Endodermal cell (in vitro differentiated cells): ENCODE data around the gene CRYL1. TPM values are rescaled to one million over a fixed set of nuclear protein-coding genes. Genes with fewer than 3 reads are reported as not detected.

ENCODE experiments used
- DNase-seq: peaks from one replicate; pipeline ENCODE4 v3.0.0-alpha.2; 2017
- H3K27ac ChIP-seq: 2 replicates; pipeline ENCODE4 v1.5.1; 2013; ENCODE audit warnings: mild to moderate bottlenecking, low read depth, low read length, moderate library complexity
- H3K27me3 ChIP-seq: 2 replicates; pipeline ENCODE4 v1.6.1; 2013; ENCODE audit warnings: mild to moderate bottlenecking, low read length, moderate library complexity; ENCODE audit not compliant: insufficient read depth, control insufficient read depth, poor library complexity, severe bottlenecking
- H3K36me3 ChIP-seq: 2 replicates; pipeline ENCODE4 v1.7.0; 2013; ENCODE audit warnings: mild to moderate bottlenecking, low read length, moderate library complexity; ENCODE audit not compliant: control insufficient read depth, insufficient read depth
- H3K4me1 ChIP-seq: one replicate; pipeline ENCODE4 v1.7.0; 2013; ENCODE audit warnings: low read length; ENCODE audit not compliant: control insufficient read depth, insufficient read depth
- H3K4me3 ChIP-seq: 2 replicates; pipeline ENCODE4 v1.5.1; 2013; ENCODE audit warnings: mild to moderate bottlenecking, low read length, moderate library complexity
- H3K9ac ChIP-seq: 2 replicates; pipeline ENCODE4 v1.6.1; 2013; ENCODE audit warnings: mild to moderate bottlenecking, low read length, moderate library complexity; ENCODE audit not compliant: poor library complexity, severe bottlenecking; ENCODE audit errors: extremely low read depth
- H3K9me3 ChIP-seq: 2 replicates; pipeline ENCODE4 v1.6.1; 2013; ENCODE audit warnings: mild to moderate bottlenecking, low read length, moderate library complexity; ENCODE audit not compliant: control insufficient read depth
- H3K27ac Mint-ChIP-seq: 2 replicates; pipeline ENCODE4 v1.8.0; 2020; ENCODE audit warnings: mixed read lengths
- H3K27me3 Mint-ChIP-seq: 2 replicates; pipeline ENCODE4 v1.8.0; 2021; ENCODE audit warnings: mild to moderate bottlenecking, mixed read lengths; ENCODE audit not compliant: insufficient read depth
- H3K36me3 Mint-ChIP-seq: 2 replicates; pipeline ENCODE4 v1.8.0; 2020; ENCODE audit warnings: low read depth, mixed read lengths
- H3K4me1 Mint-ChIP-seq: 2 replicates; pipeline ENCODE4 v1.8.0; 2020; ENCODE audit warnings: mixed read lengths
- H3K4me3 Mint-ChIP-seq: 2 replicates; pipeline ENCODE4 v1.8.0; 2020; ENCODE audit warnings: mild to moderate bottlenecking, moderate library complexity, mixed read lengths
- H3K9me3 Mint-ChIP-seq: 2 replicates; pipeline ENCODE4 v1.8.0; 2020; ENCODE audit warnings: mild to moderate bottlenecking, mixed read lengths
- CTCF ChIP-seq: fragments of 200-600 bp; sonication (generic); conservative IDR thresholded peaks from 2 replicates; pipeline ENCODE4 v1.5.0; 2021; ENCODE audit warnings: antibody characterized with exemption, mild to moderate bottlenecking
- WGBS, 2 experiments: methylation state at CpG; one replicate each; pipeline versions ENCODE4 v1.1.5 to v1.1.7; 2013; ENCODE audit warnings: missing lambda C conversion rate in 2 of 2, mixed read lengths in 1 of 2; ENCODE audit not compliant: insufficient coverage in 1 of 2, insufficient read length in 1 of 2; 5-methylcytosine and 5-hydroxymethylcytosine counted together
- total RNA-seq, 2 donors: library from RNA; stranded (reverse); fragmentation: NEBNext Ultra II Directional in 1 of 2; extraction: Animal tissue kit (Norgen Biotek cat#: 25700) in 1 of 2; gene quantifications; 2 replicates in 1 of 2; 3 replicates in 1 of 2; pipeline ENCODE4 v1.2.1, GENCODE V29; 2021

The CRYL1 gene
- total RNA-seq, 2 donors from 2014 or later, result 1.7 to 4.1 TPM

DNA sequence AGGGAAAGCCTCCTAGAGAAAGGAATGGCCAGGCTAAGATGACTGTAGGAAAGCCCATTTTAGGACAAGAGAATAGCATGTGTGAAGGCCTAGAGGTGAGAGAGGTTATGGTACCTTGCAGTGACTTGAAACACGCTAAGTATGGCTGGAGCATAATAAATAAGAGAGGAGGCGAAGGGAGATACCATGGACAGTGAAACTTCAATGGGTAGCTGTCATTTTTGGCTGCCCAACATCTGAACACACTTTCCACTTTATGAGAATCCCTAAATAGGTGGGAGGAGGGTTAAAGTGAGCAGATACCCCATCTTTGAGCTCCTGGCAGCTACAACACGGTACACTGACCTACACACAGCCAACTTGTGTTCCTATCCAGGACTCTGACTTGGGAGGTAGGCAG, 33.3 kb upstream of the CRYL1 start:
- DNase-seq, result no peak
- no peak overlapping the region for H3K27ac Mint-ChIP-seq
- Histone ChIP-seq H3K27ac (no peak overlapping the region), H3K27me3 (no peaks in the 10 kb centered on the region), H3K4me1 (no peaks in the 10 kb centered on the region), H3K4me3 (no peak overlapping the region), H3K36me3 (no peaks in the 10 kb centered on the region), H3K9ac (no peak overlapping the region), H3K9me3 (peaks cover under 1% of the 10 kb centered on the region)
- WGBS, 2 experiments, result 90 to 100% methylated on average over 3 of the region's 3 CpGs
- no peaks in the 10 kb centered on the region for H3K9me3 Mint-ChIP-seq
- no peaks in the 10 kb centered on the region for H3K4me1 Mint-ChIP-seq
- no peaks in the 10 kb centered on the region for H3K36me3 Mint-ChIP-seq
- H3K27me3 Mint-ChIP-seq, result peaks cover 4% of the 10 kb centered on the region
- TF ChIP-seq CTCF, result no peak
- no peak overlapping the region for H3K4me3 Mint-ChIP-seq

GRCh38 chr13:20553311-20553710, 27.7 kb upstream of the CRYL1 start:
- 90 to 92% methylated on average over 3 of the region's 3 CpGs for WGBS, 2 experiments
- Mint-ChIP-seq H3K9me3 (no peaks in the 10 kb centered on the region), H3K4me1 (no peaks in the 10 kb centered on the region), H3K4me3 (no peak overlapping the region), H3K27ac (no peak overlapping the region), H3K36me3 (no peaks in the 10 kb centered on the region), H3K27me3 (no peaks in the 10 kb centered on the region)
- no peaks in the 10 kb centered on the region for H3K36me3 ChIP-seq
- no peak for DNase-seq
- H3K27me3 ChIP-seq, result no peaks in the 10 kb centered on the region
- H3K9ac ChIP-seq, result no peak overlapping the region
- no peaks in the 10 kb centered on the region for H3K9me3 ChIP-seq
- no peak for TF ChIP-seq CTCF
- peak overlapping the region; percentile 78 for H3K27ac ChIP-seq
- H3K4me3 ChIP-seq, result no peak overlapping the region
- H3K4me1 ChIP-seq, result no peaks in the 10 kb centered on the region

GRCh38 chr13:20550799-20551198, 25.1 kb upstream of the CRYL1 start:
- Histone ChIP-seq H3K9ac (no peak overlapping the region), H3K9me3 (no peaks in the 10 kb centered on the region), H3K4me3 (no peak overlapping the region), H3K27me3 (no peaks in the 10 kb centered on the region), H3K27ac (no peak overlapping the region), H3K36me3 (no peaks in the 10 kb centered on the region), H3K4me1 (no peaks in the 10 kb centered on the region)
- H3K4me3 Mint-ChIP-seq, result no peak overlapping the region
- H3K36me3 Mint-ChIP-seq, result no peaks in the 10 kb centered on the region
- 80 to 81% methylated on average over 2 to 5 of the region's 5 CpGs for WGBS, 2 experiments
- H3K4me1 Mint-ChIP-seq, result no peaks in the 10 kb centered on the region
- DNase-seq, result no peak
- no peaks in the 10 kb centered on the region for H3K9me3 Mint-ChIP-seq
- no peak for TF ChIP-seq CTCF
- no peaks in the 10 kb centered on the region for H3K27me3 Mint-ChIP-seq
- H3K27ac Mint-ChIP-seq, result no peak overlapping the region
